Astrocyte (in vitro differentiated cells and primary cell): Measurements from ENCODE around the gene AMD1. TPM values are rescaled to one million over a fixed set of nuclear protein-coding genes. Genes with fewer than 3 reads are reported as not detected.
A peak's percentile ranks its signal among the peaks of the same experiment; 100 is the strongest.

Experiments
- DNase-seq: peaks from one replicate; pipeline ENCODE4 v3.0.0-alpha.2; 2010; ENCODE audit warnings: low read depth
- FAIRE-seq: peaks from 2 replicates; lab custom pipeline; 2011; peaks lifted over from hg19 to GRCh38; lab: Jason Lieb, UNC
- H2AFZ ChIP-seq: 2 replicates; pipeline ENCODE4 v1.6.0; 2012; ENCODE audit warnings: low read depth, low read length, inconsistent platforms
- H3K27ac ChIP-seq: 2 replicates; pipeline ENCODE4 v1.5.1; 2011; ENCODE audit warnings: low read depth, low read length, inconsistent platforms
- H3K27me3 ChIP-seq: 2 replicates; pipeline ENCODE4 v1.6.0; 2011; ENCODE audit warnings: low read length, inconsistent platforms; ENCODE audit not compliant: insufficient read depth
- H3K36me3 ChIP-seq: 2 replicates; pipeline ENCODE4 v1.5.1; 2011; ENCODE audit warnings: low read length, inconsistent platforms; ENCODE audit not compliant: insufficient read depth
- H3K4me1 ChIP-seq: 2 replicates; pipeline ENCODE4 v1.5.1; 2011; ENCODE audit warnings: low read length, inconsistent platforms; ENCODE audit not compliant: insufficient read depth
- H3K4me2 ChIP-seq: 2 replicates; pipeline ENCODE4 v1.6.0; 2012; ENCODE audit warnings: low read length, inconsistent platforms
- H3K4me3 ChIP-seq: 2 replicates; pipeline ENCODE4 v1.5.1; 2011; ENCODE audit warnings: low read depth, mild to moderate bottlenecking, low read length, inconsistent platforms; ENCODE audit not compliant: insufficient read depth
- H3K79me2 ChIP-seq: 2 replicates; pipeline ENCODE4 v1.6.0; 2012; ENCODE audit warnings: mild to moderate bottlenecking, low read length, inconsistent platforms; ENCODE audit not compliant: insufficient read depth
- H3K9ac ChIP-seq: 2 replicates; pipeline ENCODE4 v1.6.0; 2012; ENCODE audit warnings: mild to moderate bottlenecking, low read length, inconsistent platforms
- H3K9me3 ChIP-seq: 2 replicates; pipeline ENCODE4 v1.5.1; 2012; ENCODE audit warnings: low read depth, mild to moderate bottlenecking, low read length, inconsistent platforms; ENCODE audit not compliant: insufficient read depth
- H4K20me1 ChIP-seq: 2 replicates; pipeline ENCODE4 v1.6.0; 2012; ENCODE audit warnings: low read length, inconsistent platforms; ENCODE audit not compliant: insufficient read depth
- H3K27ac Mint-ChIP-seq: one replicate; pipeline ENCODE4 v1.8.0; 2021; ENCODE audit warnings: mild to moderate bottlenecking, mixed read lengths; ENCODE audit not compliant: unreplicated experiment
- H3K27me3 Mint-ChIP-seq: one replicate; pipeline ENCODE4 v1.8.0; 2021; ENCODE audit warnings: low read depth, mixed read lengths; ENCODE audit not compliant: unreplicated experiment
- H3K36me3 Mint-ChIP-seq: one replicate; pipeline ENCODE4 v1.8.0; 2021; ENCODE audit warnings: low read depth, mixed read lengths; ENCODE audit not compliant: unreplicated experiment
- H3K4me1 Mint-ChIP-seq: one replicate; pipeline ENCODE4 v1.8.0; 2021; ENCODE audit warnings: low read depth, mixed read lengths; ENCODE audit not compliant: unreplicated experiment
- H3K4me3 Mint-ChIP-seq: one replicate; pipeline ENCODE4 v1.8.0; 2021; ENCODE audit warnings: mild to moderate bottlenecking, moderate library complexity, mixed read lengths; ENCODE audit not compliant: unreplicated experiment
- H3K9me3 Mint-ChIP-seq: one replicate; pipeline ENCODE4 v1.8.0; 2021; ENCODE audit warnings: mild to moderate bottlenecking, mixed read lengths; ENCODE audit not compliant: unreplicated experiment
- EZH2 ChIP-seq: IDR thresholded peaks from 2 replicates; pipeline ENCODE4 v1.6.1; 2012; ENCODE audit warnings: mild to moderate bottlenecking, low read length, inconsistent platforms; ENCODE audit not compliant: insufficient read depth
- total RNA-seq: library from RNA; stranded (reverse); gene quantifications from 2 replicates; pipeline ENCODE4 v1.2.1, GENCODE V29; 2021
- TF ChIP-seq, protein P1 (sequence below): IDR thresholded peaks from 2 replicates; pipeline ENCODE4 v1.5.1; 2011; ENCODE audit warnings: low read depth, mild to moderate bottlenecking, inconsistent platforms, low read length, moderate library complexity; ENCODE audit not compliant: insufficient read depth

AMD1 gene
- total RNA-seq, 1 donor from 2014 or later, result 71.6 TPM

DNA sequence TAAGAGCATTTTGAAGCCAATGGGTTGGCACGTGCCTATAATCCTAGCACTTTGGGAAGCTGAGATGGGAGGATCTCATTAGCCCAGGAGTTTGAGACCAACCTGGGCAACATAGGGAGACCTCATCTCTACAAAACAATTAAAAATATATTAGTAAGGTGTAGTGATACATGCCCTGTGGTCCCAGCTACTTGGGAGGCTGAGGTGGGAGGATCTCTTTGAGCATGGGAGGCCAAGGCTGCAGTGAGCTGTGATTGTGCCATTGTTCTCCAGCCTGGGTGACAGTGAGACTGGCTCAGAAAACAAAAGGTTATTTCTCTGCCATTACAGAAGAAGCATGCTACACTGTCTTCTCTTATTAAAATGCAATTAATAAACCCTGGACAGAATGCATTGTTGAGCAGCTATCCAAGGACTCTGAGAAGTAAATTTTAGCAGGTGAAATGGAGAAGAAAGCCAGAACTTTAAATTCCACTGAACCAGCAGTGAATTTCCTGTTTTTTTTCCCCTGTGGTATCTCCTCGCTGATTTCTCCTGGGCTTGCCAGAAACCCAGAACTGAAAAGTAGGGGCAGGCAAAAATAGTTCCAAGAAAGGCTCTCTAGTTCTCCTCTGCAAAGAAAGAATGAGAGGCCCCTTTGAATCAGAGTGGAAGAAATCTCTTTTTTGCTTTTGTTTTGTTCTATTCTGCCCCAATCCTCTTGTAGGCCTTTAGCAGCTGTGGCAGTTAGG lies 8.4 kb downstream of the AMD1 start:
- no peaks in the 10 kb centered on the region for H3K27me3 Mint-ChIP-seq
- H3K27ac ChIP-seq, result no peak overlapping the region
- H3K27ac Mint-ChIP-seq, result no peak overlapping the region
- H4K20me1 ChIP-seq, result peaks cover 97% of the 10 kb centered on the region
- FAIRE-seq (no peak), DNase-seq (no peak)
- H3K4me3 ChIP-seq, result no peak overlapping the region
- no peaks in the 10 kb centered on the region for H3K9me3 Mint-ChIP-seq
- peaks cover 3% of the 10 kb centered on the region for H3K36me3 ChIP-seq
- no peak overlapping the region for H3K9ac ChIP-seq
- TF ChIP-seq EZH2, result no peak
- TF ChIP-seq, protein P1, sequence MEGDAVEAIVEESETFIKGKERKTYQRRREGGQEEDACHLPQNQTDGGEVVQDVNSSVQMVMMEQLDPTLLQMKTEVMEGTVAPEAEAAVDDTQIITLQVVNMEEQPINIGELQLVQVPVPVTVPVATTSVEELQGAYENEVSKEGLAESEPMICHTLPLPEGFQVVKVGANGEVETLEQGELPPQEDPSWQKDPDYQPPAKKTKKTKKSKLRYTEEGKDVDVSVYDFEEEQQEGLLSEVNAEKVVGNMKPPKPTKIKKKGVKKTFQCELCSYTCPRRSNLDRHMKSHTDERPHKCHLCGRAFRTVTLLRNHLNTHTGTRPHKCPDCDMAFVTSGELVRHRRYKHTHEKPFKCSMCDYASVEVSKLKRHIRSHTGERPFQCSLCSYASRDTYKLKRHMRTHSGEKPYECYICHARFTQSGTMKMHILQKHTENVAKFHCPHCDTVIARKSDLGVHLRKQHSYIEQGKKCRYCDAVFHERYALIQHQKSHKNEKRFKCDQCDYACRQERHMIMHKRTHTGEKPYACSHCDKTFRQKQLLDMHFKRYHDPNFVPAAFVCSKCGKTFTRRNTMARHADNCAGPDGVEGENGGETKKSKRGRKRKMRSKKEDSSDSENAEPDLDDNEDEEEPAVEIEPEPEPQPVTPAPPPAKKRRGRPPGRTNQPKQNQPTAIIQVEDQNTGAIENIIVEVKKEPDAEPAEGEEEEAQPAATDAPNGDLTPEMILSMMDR, result no peak
- no peaks in the 10 kb centered on the region for H3K27me3 ChIP-seq
- no peak overlapping the region for H3K4me3 Mint-ChIP-seq
- H3K4me1 Mint-ChIP-seq, result peaks cover 42% of the 10 kb centered on the region
- H3K36me3 Mint-ChIP-seq, result no peaks in the 10 kb centered on the region
- no peak overlapping the region for H2AFZ ChIP-seq
- H3K4me2 ChIP-seq, result no peak overlapping the region
- H3K79me2 ChIP-seq, result peaks cover 100% of the 10 kb centered on the region
- H3K9me3 ChIP-seq, result no peaks in the 10 kb centered on the region
- H3K4me1 ChIP-seq, result peaks cover 9% of the 10 kb centered on the region

DNA sequence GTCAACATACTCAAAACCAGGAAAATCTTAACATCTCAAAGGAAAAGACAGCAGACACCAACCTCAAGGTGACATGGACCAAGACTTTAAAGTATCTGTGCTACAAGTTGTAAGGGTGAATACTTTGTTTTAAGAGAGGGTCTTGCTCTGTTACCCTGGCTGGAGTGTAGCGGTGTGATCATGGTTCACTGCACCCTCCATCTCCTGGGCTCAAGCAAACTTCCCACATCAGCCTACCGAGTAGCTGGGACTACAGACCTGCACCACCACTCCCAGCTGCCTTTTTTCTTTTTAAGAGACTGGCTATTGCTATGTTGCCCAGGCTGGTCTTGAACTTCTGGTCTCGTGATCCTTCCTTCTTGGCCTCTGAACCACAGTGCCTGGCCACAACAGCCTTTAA lies 9.7 kb downstream of the AMD1 start:
- H4K20me1 ChIP-seq, result peaks cover 91% of the 10 kb centered on the region
- no peaks in the 10 kb centered on the region for H3K27me3 Mint-ChIP-seq
- H2AFZ ChIP-seq, result no peak overlapping the region
- H3K27ac Mint-ChIP-seq, result no peak overlapping the region
- H3K27ac ChIP-seq, result no peak overlapping the region
- H3K4me1 ChIP-seq, result no peaks in the 10 kb centered on the region
- TF ChIP-seq, protein P1, result no peak
- no peak for TF ChIP-seq EZH2
- no peak overlapping the region for H3K4me3 Mint-ChIP-seq
- no peak for DNase-seq
- no peak overlapping the region for H3K4me3 ChIP-seq
- peaks cover 100% of the 10 kb centered on the region for H3K79me2 ChIP-seq
- H3K4me1 Mint-ChIP-seq, result peaks cover 35% of the 10 kb centered on the region
- H3K36me3 ChIP-seq, result peaks cover 3% of the 10 kb centered on the region
- H3K9me3 Mint-ChIP-seq, result no peaks in the 10 kb centered on the region
- H3K27me3 ChIP-seq, result no peaks in the 10 kb centered on the region
- no peak for FAIRE-seq
- no peak overlapping the region for H3K9ac ChIP-seq
- no peaks in the 10 kb centered on the region for H3K9me3 ChIP-seq
- no peak overlapping the region for H3K4me2 ChIP-seq
- no peaks in the 10 kb centered on the region for H3K36me3 Mint-ChIP-seq

DNA sequence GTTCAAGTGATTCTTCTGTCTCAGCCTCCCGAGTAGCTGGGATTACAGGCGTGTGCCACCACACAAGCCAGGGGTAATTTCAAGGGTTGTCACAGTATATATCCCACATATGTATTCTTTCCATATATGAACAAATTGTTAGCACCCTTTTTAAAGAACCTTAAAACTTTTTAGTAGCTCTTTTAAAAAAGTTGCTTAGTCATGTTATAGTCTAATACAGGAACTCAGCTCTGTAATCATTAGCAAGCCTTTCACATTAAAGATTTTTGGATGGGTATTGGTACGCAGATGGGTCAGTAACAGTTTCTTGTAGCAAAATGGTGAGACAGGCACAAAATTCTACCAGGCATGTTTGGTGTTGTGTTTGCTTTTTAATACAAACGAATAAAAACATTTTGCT lies 10.9 kb downstream of the AMD1 start:
- no peaks in the 10 kb centered on the region for H3K36me3 Mint-ChIP-seq
- H3K9me3 Mint-ChIP-seq, result no peaks in the 10 kb centered on the region
- H2AFZ ChIP-seq, result no peak overlapping the region
- FAIRE-seq (no peak), DNase-seq (no peak)
- H3K4me1 Mint-ChIP-seq, result peaks cover 30% of the 10 kb centered on the region
- H3K4me3 Mint-ChIP-seq, result no peak overlapping the region
- peak overlapping the region; percentile 26 for H3K27ac Mint-ChIP-seq
- no peak overlapping the region for H3K9ac ChIP-seq
- H3K27ac ChIP-seq, result peak overlapping the region; percentile 2
- H4K20me1 ChIP-seq, result peaks cover 90% of the 10 kb centered on the region
- H3K27me3 Mint-ChIP-seq, result no peaks in the 10 kb centered on the region
- TF ChIP-seq, protein P1, result no peak
- no peak for TF ChIP-seq EZH2
- no peak overlapping the region for H3K4me3 ChIP-seq
- H3K27me3 ChIP-seq, result no peaks in the 10 kb centered on the region
- H3K36me3 ChIP-seq, result peaks cover 5% of the 10 kb centered on the region
- H3K4me1 ChIP-seq, result no peaks in the 10 kb centered on the region
- no peaks in the 10 kb centered on the region for H3K9me3 ChIP-seq
- H3K79me2 ChIP-seq, result peaks cover 100% of the 10 kb centered on the region
- H3K4me2 ChIP-seq, result no peak overlapping the region
